ENCODE data around the gene ERO1B.

Gene ERO1B

GRCh38 chr1:236301080-236301957 lies 19.6 kb upstream of the ERO1B start:
- no peaks in the 10 kb centered on the region for H3K36me3 ChIP-seq (ENCODE audit: control insufficient read depth in 2 of 2, insufficient read depth in 2 of 2, low read length in 2 of 2)
- no peak overlapping the region for H3K27ac ChIP-seq (ENCODE audit: low read length)
- no peaks in the 10 kb centered on the region for H3K4me1 ChIP-seq (ENCODE audit: control insufficient read depth, insufficient read depth, low read length)
- H3K4me3 ChIP-seq (ENCODE audit: low read length in 2 of 2) = no peak overlapping the region
- no peaks in the 10 kb centered on the region for H3K27me3 ChIP-seq (ENCODE audit: control insufficient read depth in 1 of 2, insufficient read depth in 2 of 2, low read length in 2 of 2)
- H3K9ac ChIP-seq (ENCODE audit: low read length in 2 of 2) = no peak overlapping the region
- H3K9me3 ChIP-seq (ENCODE audit: control insufficient read depth in 2 of 2, low read length in 2 of 2) = no peaks in the 10 kb centered on the region

GRCh38 chr1:236297161-236297560 lies 15.4 kb upstream of the ERO1B start:
- H3K4me3 ChIP-seq (ENCODE audit: low read length in 2 of 2) = no peak overlapping the region
- no peaks in the 10 kb centered on the region for H3K36me3 ChIP-seq (ENCODE audit: control insufficient read depth in 2 of 2, insufficient read depth in 2 of 2, low read length in 2 of 2)
- no peak overlapping the region for H3K27ac ChIP-seq (ENCODE audit: low read length)
- H3K9me3 ChIP-seq (ENCODE audit: control insufficient read depth in 2 of 2, low read length in 2 of 2) = no peaks in the 10 kb centered on the region
- no peaks in the 10 kb centered on the region for H3K4me1 ChIP-seq (ENCODE audit: control insufficient read depth, insufficient read depth, low read length)
- no peaks in the 10 kb centered on the region for H3K27me3 ChIP-seq (ENCODE audit: control insufficient read depth in 1 of 2, insufficient read depth in 2 of 2, low read length in 2 of 2)
- no peak overlapping the region for H3K9ac ChIP-seq (ENCODE audit: low read length in 2 of 2)

- H3K27ac ChIP-seq (ENCODE audit: low read length) = no peak overlapping the region
- H3K27me3 ChIP-seq (ENCODE audit: control insufficient read depth in 1 of 2, insufficient read depth in 2 of 2, low read length in 2 of 2) = peaks cover under 1 to 4% of the 10 kb centered on the region in 2 donors
- H3K36me3 ChIP-seq (ENCODE audit: control insufficient read depth in 2 of 2, insufficient read depth in 2 of 2, low read length in 2 of 2) = no peaks in the 10 kb centered on the region
- H3K4me3 ChIP-seq (ENCODE audit: low read length in 2 of 2) = no peak overlapping the region
- H3K9me3 ChIP-seq (ENCODE audit: control insufficient read depth in 2 of 2, low read length in 2 of 2) = no peaks in the 10 kb centered on the region
- H3K9ac ChIP-seq (ENCODE audit: low read length in 2 of 2) = no peak overlapping the region
- no peaks in the 10 kb centered on the region for H3K4me1 ChIP-seq (ENCODE audit: control insufficient read depth, insufficient read depth, low read length)
Measured at GRCh38 chr1:236292425-236292824, 10.7 kb upstream of the ERO1B start.

- H3K4me1 ChIP-seq (ENCODE audit: control insufficient read depth, insufficient read depth, low read length) = no peaks in the 10 kb centered on the region
- peaks cover 8 to 9% of the 10 kb centered on the region in 2 donors for H3K27me3 ChIP-seq (ENCODE audit: control insufficient read depth in 1 of 2, insufficient read depth in 2 of 2, low read length in 2 of 2)
- H3K9me3 ChIP-seq (ENCODE audit: control insufficient read depth in 2 of 2, low read length in 2 of 2) = no peaks in the 10 kb centered on the region
- H3K36me3 ChIP-seq (ENCODE audit: control insufficient read depth in 2 of 2, insufficient read depth in 2 of 2, low read length in 2 of 2) = no peaks in the 10 kb centered on the region
- no peak overlapping the region for H3K27ac ChIP-seq (ENCODE audit: low read length)
- no peak overlapping the region for H3K9ac ChIP-seq (ENCODE audit: low read length in 2 of 2)
- H3K4me3 ChIP-seq (ENCODE audit: low read length in 2 of 2) = no peak overlapping the region
Measured at GRCh38 chr1:236289492-236290131, 7.9 kb upstream of the ERO1B start.

GRCh38 chr1:236288620-236288976 lies 6.8 kb upstream of the ERO1B start:
- H3K27me3 ChIP-seq (ENCODE audit: control insufficient read depth in 1 of 2, insufficient read depth in 2 of 2, low read length in 2 of 2) = peaks cover 8 to 9% of the 10 kb centered on the region in 2 donors
- no peaks in the 10 kb centered on the region for H3K36me3 ChIP-seq (ENCODE audit: control insufficient read depth in 2 of 2, insufficient read depth in 2 of 2, low read length in 2 of 2)
- no peaks in the 10 kb centered on the region for H3K9me3 ChIP-seq (ENCODE audit: control insufficient read depth in 2 of 2, low read length in 2 of 2)
- H3K4me1 ChIP-seq (ENCODE audit: control insufficient read depth, insufficient read depth, low read length) = no peaks in the 10 kb centered on the region
- H3K27ac ChIP-seq (ENCODE audit: low read length) = no peak overlapping the region
- H3K9ac ChIP-seq (ENCODE audit: low read length in 2 of 2) = peak overlapping the region in 1 of 2 donors; percentile 2
- H3K4me3 ChIP-seq (ENCODE audit: low read length in 2 of 2) = peak overlapping the region in 1 of 2 donors; percentile 50

GRCh38 chr1:236287757-236288619 lies 6.2 kb upstream of the ERO1B start:
- no peaks in the 10 kb centered on the region for H3K4me1 ChIP-seq (ENCODE audit: control insufficient read depth, insufficient read depth, low read length)
- no peak overlapping the region for H3K9ac ChIP-seq (ENCODE audit: low read length in 2 of 2)
- H3K27me3 ChIP-seq (ENCODE audit: control insufficient read depth in 1 of 2, insufficient read depth in 2 of 2, low read length in 2 of 2) = peaks cover 8 to 9% of the 10 kb centered on the region in 2 donors
- peak overlapping the region in 1 of 2 donors; percentile 50 for H3K4me3 ChIP-seq (ENCODE audit: low read length in 2 of 2)
- no peaks in the 10 kb centered on the region for H3K36me3 ChIP-seq (ENCODE audit: control insufficient read depth in 2 of 2, insufficient read depth in 2 of 2, low read length in 2 of 2)
- no peaks in the 10 kb centered on the region for H3K9me3 ChIP-seq (ENCODE audit: control insufficient read depth in 2 of 2, low read length in 2 of 2)
- no peak overlapping the region for H3K27ac ChIP-seq (ENCODE audit: low read length)

GRCh38 chr1:236287356-236287755 lies 5.6 kb upstream of the ERO1B start:
- H3K4me3 ChIP-seq (ENCODE audit: low read length in 2 of 2) = peak overlapping the region in 1 of 2 donors; percentile 50
- H3K4me1 ChIP-seq (ENCODE audit: control insufficient read depth, insufficient read depth, low read length) = peaks cover 2% of the 10 kb centered on the region
- H3K9ac ChIP-seq (ENCODE audit: low read length in 2 of 2) = no peak overlapping the region
- peaks cover 8 to 9% of the 10 kb centered on the region in 2 donors for H3K27me3 ChIP-seq (ENCODE audit: control insufficient read depth in 1 of 2, insufficient read depth in 2 of 2, low read length in 2 of 2)
- H3K9me3 ChIP-seq (ENCODE audit: control insufficient read depth in 2 of 2, low read length in 2 of 2) = no peaks in the 10 kb centered on the region
- no peak overlapping the region for H3K27ac ChIP-seq (ENCODE audit: low read length)
- no peaks in the 10 kb centered on the region for H3K36me3 ChIP-seq (ENCODE audit: control insufficient read depth in 2 of 2, insufficient read depth in 2 of 2, low read length in 2 of 2)

- Histone ChIP-seq H3K9me3 (ENCODE audit: control insufficient read depth in 2 of 2, low read length in 2 of 2) (no peaks in the 10 kb centered on the region), H3K27ac (ENCODE audit: low read length) (no peak overlapping the region)
Measured at GRCh38 chr1:236284291-236284721, 2.5 kb upstream of the ERO1B start.

GRCh38 chr1:236282719-236283118 lies 961 bp upstream of the ERO1B start:
- Histone ChIP-seq H3K4me1 (ENCODE audit: control insufficient read depth, insufficient read depth, low read length) (peaks cover 7% of the 10 kb centered on the region), H3K9me3 (ENCODE audit: control insufficient read depth in 2 of 2, low read length in 2 of 2) (no peaks in the 10 kb centered on the region), H3K36me3 (ENCODE audit: control insufficient read depth in 2 of 2, insufficient read depth in 2 of 2, low read length in 2 of 2) (no peaks in the 10 kb centered on the region), H3K9ac (ENCODE audit: low read length in 2 of 2) (peak overlapping the region in 1 of 2 donors; percentile 78), H3K27me3 (ENCODE audit: control insufficient read depth in 1 of 2, insufficient read depth in 2 of 2, low read length in 2 of 2) (peaks cover 3 to 9% of the 10 kb centered on the region in 2 donors), H3K4me3 (ENCODE audit: low read length in 2 of 2) (peak overlapping the region; percentile 94), H3K27ac (ENCODE audit: low read length) (no peak overlapping the region)

More at GRCh38 chr1:236284291-236284721, 2.5 kb upstream of the ERO1B start:
- H3K4me3 ChIP-seq (ENCODE audit: low read length in 2 of 2) = no peak overlapping the region
- H3K36me3 ChIP-seq (ENCODE audit: control insufficient read depth in 2 of 2, insufficient read depth in 2 of 2, low read length in 2 of 2) = no peaks in the 10 kb centered on the region
- H3K4me1 ChIP-seq (ENCODE audit: control insufficient read depth, insufficient read depth, low read length) = peaks cover 7% of the 10 kb centered on the region
- H3K27me3 ChIP-seq (ENCODE audit: control insufficient read depth in 1 of 2, insufficient read depth in 2 of 2, low read length in 2 of 2) = peaks cover 6 to 9% of the 10 kb centered on the region in 2 donors
- no peak overlapping the region for H3K9ac ChIP-seq (ENCODE audit: low read length in 2 of 2)

- peak overlapping the region; percentile 13 for H3K27ac ChIP-seq (ENCODE audit: low read length)
- peaks cover 7% of the 10 kb centered on the region for H3K4me1 ChIP-seq (ENCODE audit: control insufficient read depth, insufficient read depth, low read length)
- H3K27me3 ChIP-seq (ENCODE audit: control insufficient read depth in 1 of 2, insufficient read depth in 2 of 2, low read length in 2 of 2) = peaks cover 3 to 8% of the 10 kb centered on the region in 2 donors
- H3K9me3 ChIP-seq (ENCODE audit: control insufficient read depth in 2 of 2, low read length in 2 of 2) = no peaks in the 10 kb centered on the region
- H3K9ac ChIP-seq (ENCODE audit: low read length in 2 of 2) = peak overlapping the region; percentile 73 to 78
- no peaks in the 10 kb centered on the region for H3K36me3 ChIP-seq (ENCODE audit: control insufficient read depth in 2 of 2, insufficient read depth in 2 of 2, low read length in 2 of 2)
- H3K4me3 ChIP-seq (ENCODE audit: low read length in 2 of 2) = peak overlapping the region; percentile 94
Measured at GRCh38 chr1:236282425-236282716, 613 bp upstream of the ERO1B start.
